ENCODE results near the gene LINGO3.
"Not testable (repeated sequence)": the region's sequence is repeated elsewhere in the genome, so short reads cannot be mapped to it uniquely, and the experiment has no call there.

DNA sequence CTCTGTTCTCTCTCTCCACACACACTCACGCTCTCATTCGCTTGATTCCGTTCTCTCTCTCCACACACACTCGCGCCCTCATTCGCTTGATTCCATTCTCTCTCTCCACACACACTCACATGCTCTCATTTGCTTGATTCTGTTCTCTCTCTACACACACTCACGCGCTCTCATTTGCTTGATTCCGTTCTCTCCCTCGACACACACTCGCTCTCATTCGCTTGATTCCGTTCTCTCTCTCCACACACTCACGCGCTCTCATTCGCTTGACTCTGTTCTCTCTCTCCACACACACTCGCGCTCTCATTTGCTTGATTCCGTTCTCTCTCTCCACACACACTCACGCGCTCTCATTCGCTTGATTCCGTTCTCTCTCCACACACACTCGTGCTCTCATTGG lies 41.9 kb upstream of the LINGO3 start:
- not testable (repeated sequence) for TF ChIP-seq POLR2A (IDR thresholded peaks at IDR 0.05; ENCODE audit: low read depth, low read length); POLR2AphosphoS5 (IDR thresholded peaks at IDR 0.05; ENCODE audit: low read depth, low read length); TAF1 (IDR thresholded peaks at IDR 0.05; ENCODE audit: low read depth, low read length); SPI1 (IDR thresholded peaks at IDR 0.05; ENCODE audit: low read depth, low read length); PAX5 (IDR thresholded peaks at IDR 0.05; ENCODE audit: insufficient read depth, low read length, severe bottlenecking); POU2F2 (IDR thresholded peaks at IDR 0.05; ENCODE audit: low read depth, low read length)

All from GM12891 (cell line).